ENCODE results near the gene LGALS9B.
"Not testable (repeated sequence)": the region's sequence is repeated elsewhere in the genome, so short reads cannot be mapped to it uniquely, and the experiment has no call there.

DNA sequence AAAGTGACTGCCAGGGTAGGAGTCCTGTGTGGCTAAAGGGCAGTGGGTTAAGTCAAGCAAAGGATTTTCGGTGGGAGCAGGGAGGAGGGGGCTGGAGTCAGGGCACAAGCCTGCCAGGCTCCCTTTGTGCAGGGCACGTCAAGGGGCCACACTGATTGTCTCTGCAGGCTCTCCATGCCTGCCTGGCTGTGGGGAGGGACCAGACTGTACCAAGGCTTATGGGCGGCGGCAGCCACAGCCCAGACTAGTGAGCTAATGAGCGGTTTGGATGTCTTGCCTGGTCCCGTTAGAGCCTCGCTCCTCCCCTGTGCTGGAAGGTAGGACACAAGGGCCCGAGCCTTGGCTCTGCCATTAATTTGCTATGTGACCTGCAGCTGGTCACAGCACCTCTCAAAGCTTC is 25.6 kb upstream of the LGALS9B start:
- TF ChIP-seq, protein P1, sequence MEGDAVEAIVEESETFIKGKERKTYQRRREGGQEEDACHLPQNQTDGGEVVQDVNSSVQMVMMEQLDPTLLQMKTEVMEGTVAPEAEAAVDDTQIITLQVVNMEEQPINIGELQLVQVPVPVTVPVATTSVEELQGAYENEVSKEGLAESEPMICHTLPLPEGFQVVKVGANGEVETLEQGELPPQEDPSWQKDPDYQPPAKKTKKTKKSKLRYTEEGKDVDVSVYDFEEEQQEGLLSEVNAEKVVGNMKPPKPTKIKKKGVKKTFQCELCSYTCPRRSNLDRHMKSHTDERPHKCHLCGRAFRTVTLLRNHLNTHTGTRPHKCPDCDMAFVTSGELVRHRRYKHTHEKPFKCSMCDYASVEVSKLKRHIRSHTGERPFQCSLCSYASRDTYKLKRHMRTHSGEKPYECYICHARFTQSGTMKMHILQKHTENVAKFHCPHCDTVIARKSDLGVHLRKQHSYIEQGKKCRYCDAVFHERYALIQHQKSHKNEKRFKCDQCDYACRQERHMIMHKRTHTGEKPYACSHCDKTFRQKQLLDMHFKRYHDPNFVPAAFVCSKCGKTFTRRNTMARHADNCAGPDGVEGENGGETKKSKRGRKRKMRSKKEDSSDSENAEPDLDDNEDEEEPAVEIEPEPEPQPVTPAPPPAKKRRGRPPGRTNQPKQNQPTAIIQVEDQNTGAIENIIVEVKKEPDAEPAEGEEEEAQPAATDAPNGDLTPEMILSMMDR (IDR thresholded peaks at IDR 0.05), result not testable (repeated sequence)
- TF ChIP-seq POLR2AphosphoS5 (IDR thresholded peaks at IDR 0.05; ENCODE audit: low read depth, low read length); SIN3A (IDR thresholded peaks at IDR 0.05; ENCODE audit: borderline replicate concordance, insufficient read depth, low read depth, low read length): not testable (repeated sequence)
- TF ChIP-seq, protein P2, sequence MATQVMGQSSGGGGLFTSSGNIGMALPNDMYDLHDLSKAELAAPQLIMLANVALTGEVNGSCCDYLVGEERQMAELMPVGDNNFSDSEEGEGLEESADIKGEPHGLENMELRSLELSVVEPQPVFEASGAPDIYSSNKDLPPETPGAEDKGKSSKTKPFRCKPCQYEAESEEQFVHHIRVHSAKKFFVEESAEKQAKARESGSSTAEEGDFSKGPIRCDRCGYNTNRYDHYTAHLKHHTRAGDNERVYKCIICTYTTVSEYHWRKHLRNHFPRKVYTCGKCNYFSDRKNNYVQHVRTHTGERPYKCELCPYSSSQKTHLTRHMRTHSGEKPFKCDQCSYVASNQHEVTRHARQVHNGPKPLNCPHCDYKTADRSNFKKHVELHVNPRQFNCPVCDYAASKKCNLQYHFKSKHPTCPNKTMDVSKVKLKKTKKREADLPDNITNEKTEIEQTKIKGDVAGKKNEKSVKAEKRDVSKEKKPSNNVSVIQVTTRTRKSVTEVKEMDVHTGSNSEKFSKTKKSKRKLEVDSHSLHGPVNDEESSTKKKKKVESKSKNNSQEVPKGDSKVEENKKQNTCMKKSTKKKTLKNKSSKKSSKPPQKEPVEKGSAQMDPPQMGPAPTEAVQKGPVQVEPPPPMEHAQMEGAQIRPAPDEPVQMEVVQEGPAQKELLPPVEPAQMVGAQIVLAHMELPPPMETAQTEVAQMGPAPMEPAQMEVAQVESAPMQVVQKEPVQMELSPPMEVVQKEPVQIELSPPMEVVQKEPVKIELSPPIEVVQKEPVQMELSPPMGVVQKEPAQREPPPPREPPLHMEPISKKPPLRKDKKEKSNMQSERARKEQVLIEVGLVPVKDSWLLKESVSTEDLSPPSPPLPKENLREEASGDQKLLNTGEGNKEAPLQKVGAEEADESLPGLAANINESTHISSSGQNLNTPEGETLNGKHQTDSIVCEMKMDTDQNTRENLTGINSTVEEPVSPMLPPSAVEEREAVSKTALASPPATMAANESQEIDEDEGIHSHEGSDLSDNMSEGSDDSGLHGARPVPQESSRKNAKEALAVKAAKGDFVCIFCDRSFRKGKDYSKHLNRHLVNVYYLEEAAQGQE (IDR thresholded peaks at IDR 0.05; ENCODE audit: insufficient read depth in 1 of 2, low read depth in 2 of 2, low read length in 1 of 2), result not testable (repeated sequence)

Data from Panc1 (cell line).